ENCODE data around the gene BTN3A1. TPM values are rescaled to one million over a fixed set of nuclear protein-coding genes. Genes with fewer than 3 reads are reported as not detected.

BTN3A1 gene
- polyA plus RNA-seq, 2 of the 4 experiments (the other 2 are of a cell fraction) = 4.0 to 8.1 TPM

- ChIA-PET POLR2A (no interaction called here), CTCF (interaction anchor here (0.7 kb wide), 1 partner anchor 14 kb away, joined by 4 read pairs; no protein-coding TSS in a partner anchor)
- ATAC-seq = peak; percentile 73 to 78
- H3K9me3 ChIP-seq = no peaks in the 10 kb centered on the region
- H3K27ac ChIP-seq = peak overlapping the region; percentile 100
- 26% methylated on average over 9 of the region's 9 CpGs for WGBS (ENCODE audit: missing lambda C conversion rate)
- peak overlapping the region; percentile 99 for H3K4me3 ChIP-seq
- peaks cover 14% of the 10 kb centered on the region for H3K4me1 ChIP-seq
- no peak for TF ChIP-seq POLR2A (IDR thresholded peaks at IDR 0.05; ENCODE audit: low read length)
- TF ChIP-seq KDM5A (IDR thresholded peaks at IDR 0.05) = no peak
- no peak for TF ChIP-seq ZFP36 (IDR thresholded peaks at IDR 0.05; ENCODE audit: borderline replicate concordance, partially characterized antibody)
- no peak for TF ChIP-seq HDAC2 (IDR thresholded peaks at IDR 0.05)
- no peak for TF ChIP-seq RCOR1 (IDR thresholded peaks at IDR 0.05; ENCODE audit: low read depth, low read length)
- TF ChIP-seq MYC (IDR thresholded peaks at IDR 0.05; ENCODE audit: borderline replicate concordance, low read length) = no peak
- TF ChIP-seq TFCP2L1 (CRISPR knock-in tag; IDR thresholded peaks at IDR 0.05) = no peak
- TF ChIP-seq REST (IDR thresholded peaks at IDR 0.05) = no peak
- no peak for TF ChIP-seq EHMT2 (IDR thresholded peaks at IDR 0.05; ENCODE audit: low read depth)
- no peak for TF ChIP-seq HOXA7 (CRISPR knock-in tag; IDR thresholded peaks at IDR 0.05)
- TF ChIP-seq NR3C1 (IDR thresholded peaks at IDR 0.05) = no peak
- no peak for TF ChIP-seq HOXB13 (CRISPR knock-in tag; IDR thresholded peaks at IDR 0.05; ENCODE audit: low read depth)
- TF ChIP-seq HOXB5 (CRISPR knock-in tag; IDR thresholded peaks at IDR 0.05) = no peak
- TF ChIP-seq EP300 (IDR thresholded peaks at IDR 0.05) = no peak
- no peak for TF ChIP-seq JUN (IDR thresholded peaks at IDR 0.05)
- no peak for TF ChIP-seq ZC3H11A (IDR thresholded peaks at IDR 0.05)
- TF ChIP-seq CEBPB (IDR thresholded peaks at IDR 0.05) = no peak
- no peak for TF ChIP-seq EHF (CRISPR knock-in tag; IDR thresholded peaks at IDR 0.05)
- no peak for TF ChIP-seq HEYL (CRISPR knock-in tag; IDR thresholded peaks at IDR 0.05)
- peak in 1 of 2 experiments; percentile 10 for DNase-seq (ENCODE audit: low read depth in 1 of 2, low spot score in 1 of 2)
- H3K4me2 ChIP-seq = peak overlapping the region; percentile 84
- FAIRE-seq = no peak
These were observed 55.3 kb downstream of the BTN3A1 start for GRCh38 chr6:26457264-26457805.

GRCh38 chr6:26457806-26458688 lies 56.0 kb downstream of the BTN3A1 start, which contains the start of gene BTN2A1:
Gene BTN2A1, plus strand, starts transcription at chr6:26457955. Its CDS starts 682 bp downstream, at chr6:26458637.
- H3K4me3 ChIP-seq = peak within 1 kb of the TSS; percentile 99
- H3K4me2 ChIP-seq = peak within 1 kb of the TSS; percentile 84
- peak within 1 kb of the TSS; percentile 100 for H3K27ac ChIP-seq
- no peak for FAIRE-seq
- ChIA-PET CTCF (interaction anchor here (0.7 kb wide), 1 partner anchor 15 kb away, joined by 4 read pairs; no protein-coding TSS in a partner anchor), POLR2A (no interaction called here)
- TF ChIP-seq CTCF (IDR thresholded peaks at IDR 0.05) = 0 out of 3 replicates have a peak, but pooled peaks have one; percentile 8
- TF ChIP-seq ZNF302 (CRISPR knock-in tag; IDR thresholded peaks at IDR 0.05) = no peak
- TF ChIP-seq PHF8 (IDR thresholded peaks at IDR 0.05; ENCODE audit: borderline replicate concordance, low read depth) = peak; percentile 28; the same call in 1 of the 2 replicates
- TF ChIP-seq RFX5 (IDR thresholded peaks at IDR 0.05) = peak; percentile 99
- no peaks in the 10 kb centered on the region for H3K9me3 ChIP-seq
- H3K4me1 ChIP-seq = peaks cover 14% of the 10 kb centered on the region
- ATAC-seq = peak; percentile 99 to 100
- WGBS (ENCODE audit: missing lambda C conversion rate) = 1% methylated on average over 31 of the region's 31 CpGs
- peak; percentile 83 to 87 for DNase-seq (ENCODE audit: low read depth in 1 of 2, low spot score in 1 of 2)

Data from A549 (cell line).